ENCODE data around the gene SHISA8.

SHISA8 gene

GRCh38 chr22:41910050-41911000 is 4.5 kb downstream of the SHISA8 start:
- in situ Hi-C loops (cut with MboI; ENCODE audit: low sequenced_read_pairs, unreplicated experiment), result no loop called here
- no peak for DNase-seq (ENCODE audit: low spot score)
- no peak for TF ChIP-seq CTCF (IDR thresholded peaks at IDR 0.05; ENCODE audit: borderline replicate concordance, control extremely low read depth, extremely low read depth, insufficient read depth, missing control alignments)

GRCh38 chr22:41909310-41910049 is 5.4 kb downstream of the SHISA8 start:
- no peak for TF ChIP-seq CTCF (IDR thresholded peaks at IDR 0.05; ENCODE audit: borderline replicate concordance, control extremely low read depth, extremely low read depth, insufficient read depth, missing control alignments)
- DNase-seq (ENCODE audit: low spot score), result no peak
- in situ Hi-C loops (cut with MboI; ENCODE audit: low sequenced_read_pairs, unreplicated experiment), result no loop called here

GRCh38 chr22:41908411-41909309 is 6.2 kb downstream of the SHISA8 start:
- TF ChIP-seq CTCF (IDR thresholded peaks at IDR 0.05; ENCODE audit: borderline replicate concordance, control extremely low read depth, extremely low read depth, insufficient read depth, missing control alignments), result no peak
- in situ Hi-C loops (cut with MboI; ENCODE audit: low sequenced_read_pairs, unreplicated experiment), result no loop called here
- DNase-seq (ENCODE audit: low spot score), result no peak

- in situ Hi-C loops (cut with MboI; ENCODE audit: low sequenced_read_pairs, unreplicated experiment), result no loop called here
- no peak for DNase-seq (ENCODE audit: low spot score)
- no peak for TF ChIP-seq CTCF (IDR thresholded peaks at IDR 0.05; ENCODE audit: borderline replicate concordance, control extremely low read depth, extremely low read depth, insufficient read depth, missing control alignments)
These were observed 7.2 kb downstream of the SHISA8 start for GRCh38 chr22:41907436-41908401.

- in situ Hi-C loops (cut with MboI; ENCODE audit: low sequenced_read_pairs, unreplicated experiment), result no loop called here
- no peak for TF ChIP-seq CTCF (IDR thresholded peaks at IDR 0.05; ENCODE audit: borderline replicate concordance, control extremely low read depth, extremely low read depth, insufficient read depth, missing control alignments)
- no peak for DNase-seq (ENCODE audit: low spot score)
These were observed 8.1 kb downstream of the SHISA8 start for GRCh38 chr22:41906822-41907221.

Data from GM13976 (cell line).